ENCODE measurements around the gene RASGRP4. TPM values are rescaled to one million over a fixed set of nuclear protein-coding genes. Genes with fewer than 3 reads are reported as not detected.

The RASGRP4 gene
- polyA plus RNA-seq, 1 donor (not counting 4 experiments of a cell fraction or from before 2014, with no cell fraction given) = not detected

GRCh38 chr19:38399537-38399936, 26.5 kb downstream of the RASGRP4 start:
- no peak overlapping the region for H3K27ac ChIP-seq (ENCODE audit: control insufficient read depth, insufficient read depth, low read length)
- H3K4me1 ChIP-seq (ENCODE audit: control insufficient read depth, extremely low read depth, insufficient read depth, low read length) = peaks cover 4% of the 10 kb centered on the region
- no peak overlapping the region for H3K4me2 ChIP-seq (ENCODE audit: control insufficient read depth, extremely low read depth, insufficient read depth, low read depth, low read length)
- no peak overlapping the region for H3K9ac ChIP-seq (ENCODE audit: control insufficient read depth, extremely low read depth, insufficient read depth, low read length)
- no peaks in the 10 kb centered on the region for H3K27me3 ChIP-seq (ENCODE audit: control insufficient read depth, extremely low read depth, insufficient read depth, low read length)
- no peak for DNase-seq (ENCODE audit: low read depth, low spot score)
- no peak overlapping the region for H3K4me3 ChIP-seq (ENCODE audit: control insufficient read depth in 2 of 3, extremely low read depth in 1 of 3, insufficient read depth in 2 of 3, low read depth in 1 of 3, low read length in 3 of 3)
- no peak for FAIRE-seq
- no peaks in the 10 kb centered on the region for H4K20me1 ChIP-seq (ENCODE audit: control insufficient read depth, extremely low read depth, insufficient read depth, low read length)
- no peaks in the 10 kb centered on the region for H3K9me1 ChIP-seq (ENCODE audit: control insufficient read depth, extremely low read depth, insufficient read depth, low read length)
- H3K79me2 ChIP-seq (ENCODE audit: control insufficient read depth, insufficient read depth, low read length) = no peaks in the 10 kb centered on the region
- H2AFZ ChIP-seq (ENCODE audit: control insufficient read depth, low read length) = no peak overlapping the region
- H3K36me3 ChIP-seq (ENCODE audit: control insufficient read depth in 2 of 2, extremely low read depth in 1 of 2, insufficient read depth in 2 of 2, low read length in 2 of 2) = peaks cover 0 to 2% of the 10 kb centered on the region in 2 experiments
- TF ChIP-seq EZH2 (IDR thresholded peaks at IDR 0.05; ENCODE audit: low read length) = no peak
- TF ChIP-seq, protein P1, sequence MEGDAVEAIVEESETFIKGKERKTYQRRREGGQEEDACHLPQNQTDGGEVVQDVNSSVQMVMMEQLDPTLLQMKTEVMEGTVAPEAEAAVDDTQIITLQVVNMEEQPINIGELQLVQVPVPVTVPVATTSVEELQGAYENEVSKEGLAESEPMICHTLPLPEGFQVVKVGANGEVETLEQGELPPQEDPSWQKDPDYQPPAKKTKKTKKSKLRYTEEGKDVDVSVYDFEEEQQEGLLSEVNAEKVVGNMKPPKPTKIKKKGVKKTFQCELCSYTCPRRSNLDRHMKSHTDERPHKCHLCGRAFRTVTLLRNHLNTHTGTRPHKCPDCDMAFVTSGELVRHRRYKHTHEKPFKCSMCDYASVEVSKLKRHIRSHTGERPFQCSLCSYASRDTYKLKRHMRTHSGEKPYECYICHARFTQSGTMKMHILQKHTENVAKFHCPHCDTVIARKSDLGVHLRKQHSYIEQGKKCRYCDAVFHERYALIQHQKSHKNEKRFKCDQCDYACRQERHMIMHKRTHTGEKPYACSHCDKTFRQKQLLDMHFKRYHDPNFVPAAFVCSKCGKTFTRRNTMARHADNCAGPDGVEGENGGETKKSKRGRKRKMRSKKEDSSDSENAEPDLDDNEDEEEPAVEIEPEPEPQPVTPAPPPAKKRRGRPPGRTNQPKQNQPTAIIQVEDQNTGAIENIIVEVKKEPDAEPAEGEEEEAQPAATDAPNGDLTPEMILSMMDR (optimal IDR thresholded peaks at IDR 0.05 in 1 of 3, IDR thresholded peaks at IDR 0.05 in 1 of 3, conservative IDR thresholded peaks at IDR 0.05 in 1 of 3; ENCODE audit: extremely low read depth in 1 of 3, insufficient read depth in 2 of 3, low read length in 3 of 3) = no peak
- no peaks in the 10 kb centered on the region for H3K9me3 ChIP-seq (ENCODE audit: control insufficient read depth, low read depth, low read length)
- dilution Hi-C loops (cut with MboI; ENCODE audit: extremely low pct_ligation_motif_present, low sequenced_read_pairs) = no loop called here

DNA sequence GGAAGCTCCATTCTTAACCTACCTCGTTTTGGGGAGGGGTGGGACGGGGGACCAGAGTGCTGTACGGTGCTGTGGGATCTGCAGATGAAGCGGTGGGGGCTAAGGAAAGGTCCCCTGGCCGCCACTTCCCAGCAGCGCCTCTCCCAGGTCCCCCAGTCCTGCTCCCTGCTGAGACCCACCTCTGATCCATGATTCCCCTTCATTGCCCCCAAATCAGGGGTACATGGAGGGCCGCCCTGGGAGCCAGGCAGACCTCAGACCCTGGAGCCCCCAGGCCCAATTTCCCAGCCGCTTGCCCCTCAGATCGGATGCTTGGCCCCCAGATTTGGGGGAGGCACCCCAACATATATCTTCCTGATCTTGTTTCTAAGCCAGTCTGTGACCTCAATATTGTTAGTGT, 26.9 kb downstream of the RASGRP4 start:
- no peaks in the 10 kb centered on the region for H3K27me3 ChIP-seq (ENCODE audit: control insufficient read depth, extremely low read depth, insufficient read depth, low read length)
- peaks cover 4% of the 10 kb centered on the region for H3K4me1 ChIP-seq (ENCODE audit: control insufficient read depth, extremely low read depth, insufficient read depth, low read length)
- H3K9ac ChIP-seq (ENCODE audit: control insufficient read depth, extremely low read depth, insufficient read depth, low read length) = no peak overlapping the region
- DNase-seq (ENCODE audit: low read depth, low spot score) (no peak), FAIRE-seq (no peak)
- no peak overlapping the region for H3K27ac ChIP-seq (ENCODE audit: control insufficient read depth, insufficient read depth, low read length)
- no peak for TF ChIP-seq EZH2 (IDR thresholded peaks at IDR 0.05; ENCODE audit: low read length)
- TF ChIP-seq, protein P1 (optimal IDR thresholded peaks at IDR 0.05 in 1 of 3, IDR thresholded peaks at IDR 0.05 in 1 of 3, conservative IDR thresholded peaks at IDR 0.05 in 1 of 3; ENCODE audit: extremely low read depth in 1 of 3, insufficient read depth in 2 of 3, low read length in 3 of 3) = no peak
- no peaks in the 10 kb centered on the region for H3K9me1 ChIP-seq (ENCODE audit: control insufficient read depth, extremely low read depth, insufficient read depth, low read length)
- H3K4me3 ChIP-seq (ENCODE audit: control insufficient read depth in 2 of 3, extremely low read depth in 1 of 3, insufficient read depth in 2 of 3, low read depth in 1 of 3, low read length in 3 of 3) = no peak overlapping the region
- no peaks in the 10 kb centered on the region for H4K20me1 ChIP-seq (ENCODE audit: control insufficient read depth, extremely low read depth, insufficient read depth, low read length)
- H2AFZ ChIP-seq (ENCODE audit: control insufficient read depth, low read length) = no peak overlapping the region
- H3K36me3 ChIP-seq (ENCODE audit: control insufficient read depth in 2 of 2, extremely low read depth in 1 of 2, insufficient read depth in 2 of 2, low read length in 2 of 2) = peaks cover 0 to 5% of the 10 kb centered on the region in 2 experiments
- no peaks in the 10 kb centered on the region for H3K79me2 ChIP-seq (ENCODE audit: control insufficient read depth, insufficient read depth, low read length)
- dilution Hi-C loops (cut with MboI; ENCODE audit: extremely low pct_ligation_motif_present, low sequenced_read_pairs) = no loop called here
- no peak overlapping the region for H3K4me2 ChIP-seq (ENCODE audit: control insufficient read depth, extremely low read depth, insufficient read depth, low read depth, low read length)
- H3K9me3 ChIP-seq (ENCODE audit: control insufficient read depth, low read depth, low read length) = no peaks in the 10 kb centered on the region

All from keratinocyte (primary cell).